NOMO-1 treated with DMSO at 0.1 percent for 48 hours (cell line): ENCODE results near the gene GPX2.
"Not testable (repeated sequence)": the region's sequence is repeated elsewhere in the genome, so short reads cannot be mapped to it uniquely, and the experiment has no call there.

Source experiments
- DNase-seq: peaks from one replicate; lab custom pipeline; 2025; ENCODE audit not compliant: unreplicated experiment; lab: John Stamatoyannopoulos, UW

Gene GPX2

GRCh38 chr14:64915029-64915424 lies 27.5 kb downstream of the GPX2 start:
- DNase-seq = no peak

- peak; percentile 94 for DNase-seq
These were observed 28.1 kb downstream of the GPX2 start, which contains the start of gene CHURC1 for GRCh38 chr14:64914237-64915028. CHURC1 (plus strand) TSS chr14:64914455; CDS start chr14:64914496, 41 bp downstream.

DNA sequence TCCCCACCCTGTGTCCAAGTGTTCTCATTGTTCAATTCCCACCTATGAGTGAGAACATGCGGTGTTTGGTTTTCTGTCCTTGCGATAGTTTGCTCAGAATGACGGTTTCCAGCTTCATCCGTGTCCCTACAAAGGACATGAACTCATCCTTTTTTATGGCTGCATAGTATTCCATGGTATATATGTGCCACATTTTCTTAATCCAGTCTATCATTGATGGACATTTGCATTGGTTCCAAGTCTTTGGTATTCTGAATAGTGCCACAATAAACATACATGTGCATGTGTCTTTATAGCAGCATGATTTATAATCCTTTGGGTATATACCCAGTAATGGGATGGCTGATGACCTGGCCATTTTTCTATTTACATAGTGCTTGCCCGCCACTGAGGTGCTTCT lies 29.1 kb downstream of the GPX2 start:
- DNase-seq = not testable (repeated sequence)

DNA sequence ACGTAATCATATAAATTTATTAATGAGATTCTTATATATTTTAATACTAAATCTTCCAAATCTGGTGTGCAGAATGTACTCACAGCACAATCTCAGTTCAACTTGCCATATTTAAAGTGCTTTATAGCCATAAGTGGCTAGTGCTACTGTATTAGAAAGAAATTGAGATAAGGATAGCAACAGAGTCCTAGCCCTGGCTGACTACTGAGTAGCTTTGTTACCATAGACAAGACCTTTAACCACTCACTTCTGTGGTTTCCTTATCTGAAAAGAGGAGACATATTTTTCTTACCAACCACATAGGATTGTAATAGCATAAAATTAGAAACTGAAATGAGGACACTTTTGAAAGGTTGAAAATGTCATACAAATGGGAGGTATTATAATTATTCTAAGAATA lies 30.3 kb downstream of the GPX2 start:
- no peak for DNase-seq

- no peak for DNase-seq
These were observed 31.6 kb downstream of the GPX2 start for GRCh38 chr14:64910847-64911495.

GRCh38 chr14:64906022-64906421 lies 36.5 kb downstream of the GPX2 start:
- no peak for DNase-seq

DNA sequence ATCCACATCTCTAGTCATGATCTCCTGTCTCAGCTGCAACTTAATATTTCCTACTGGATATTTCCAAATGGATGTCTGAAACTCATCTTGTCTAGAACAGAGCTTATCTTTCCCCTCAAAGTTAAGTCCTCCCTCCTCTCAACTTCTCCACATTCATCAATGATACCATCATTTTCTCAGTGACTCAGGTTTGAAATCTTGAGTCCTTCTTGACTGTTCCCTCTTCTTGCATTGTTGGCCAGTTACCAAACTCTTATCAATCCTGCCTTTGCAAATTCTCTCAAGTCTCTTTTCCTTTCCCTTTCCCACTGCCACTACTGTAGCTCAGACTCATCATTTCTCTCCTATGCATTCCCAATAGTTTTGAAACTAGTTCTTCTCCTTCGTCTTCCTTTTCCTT lies 42.6 kb downstream of the GPX2 start:
- no peak for DNase-seq

DNA sequence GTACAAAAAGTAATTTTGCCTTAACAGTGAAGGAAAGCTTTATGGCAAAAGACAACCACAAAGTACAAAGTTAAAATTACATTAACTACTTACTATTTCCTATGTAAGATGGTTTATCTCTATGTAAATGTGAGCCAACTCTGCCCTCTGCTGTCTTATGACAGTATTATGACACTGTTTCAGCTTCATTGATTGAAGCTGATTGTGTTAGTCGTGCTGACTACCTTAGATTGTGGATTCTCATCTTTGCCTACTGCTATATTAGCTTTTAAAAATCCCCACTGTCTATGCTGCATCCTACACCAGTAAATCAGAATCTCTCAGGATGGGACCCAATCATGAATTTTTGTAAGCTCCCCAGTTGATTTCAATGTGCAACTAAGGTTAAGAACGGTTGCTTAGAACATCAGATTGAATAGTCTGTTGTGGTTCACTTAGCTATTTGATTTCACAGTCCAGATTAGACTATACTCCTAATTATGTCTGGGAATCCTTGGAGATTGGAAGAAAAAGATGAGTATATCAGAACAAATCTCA lies 50.6 kb downstream of the GPX2 start:
- DNase-seq = peak; percentile 76

- peak; percentile 26 for DNase-seq
These were observed 51.2 kb downstream of the GPX2 start for GRCh38 chr14:64891173-64891838.

DNA sequence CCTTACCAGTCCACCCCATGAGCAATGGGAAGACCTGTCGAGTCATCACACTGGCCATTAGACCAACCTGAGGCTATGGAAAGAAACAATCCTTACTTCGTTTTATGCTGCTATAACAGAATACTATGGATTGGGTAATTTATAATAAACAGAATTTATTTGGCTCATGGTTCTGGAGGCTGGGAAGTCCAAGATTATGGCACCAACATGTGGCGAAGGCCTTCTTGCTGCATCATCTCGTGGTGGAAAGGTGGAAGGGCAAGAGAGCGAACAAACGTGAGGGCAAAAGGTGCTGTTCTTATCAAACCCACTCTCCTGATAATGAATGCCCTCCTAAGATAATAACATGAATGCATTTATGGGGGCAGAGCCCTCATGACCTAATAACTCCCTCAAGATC lies 53.2 kb downstream of the GPX2 start:
- no peak for DNase-seq
